Measurements from ENCODE around the gene ALDH1B1. TPM values are rescaled to one million over a fixed set of nuclear protein-coding genes. Genes with fewer than 3 reads are reported as not detected.

ALDH1B1 gene
- total RNA-seq, 1 experiment from 2014 or later: 29.0 TPM

GRCh38 chr9:38386319-38386895 is 6.1 kb upstream of the ALDH1B1 start:
- POLR2A ChIA-PET (ENCODE audit: unreplicated experiment): no interaction called here
- no peaks in the 10 kb centered on the region for H3F3A ChIP-seq (ENCODE audit: low read length, unreplicated experiment)
- no peaks in the 10 kb centered on the region for H3K79me2 ChIP-seq (ENCODE audit: low read length)
- no peaks in the 10 kb centered on the region for H4K20me1 ChIP-seq (ENCODE audit: low read length)
- no peak overlapping the region for H3K27ac ChIP-seq (ENCODE audit: low read length)
- no peak overlapping the region for H3K4me3 ChIP-seq (ENCODE audit: low read length)
- DNase-seq: no peak
- no peak for ATAC-seq
- intact Hi-C loops (cut with micrococcal nuclease): no loop called here
- no peak overlapping the region for H2AFZ ChIP-seq (ENCODE audit: low read length)
- no peaks in the 10 kb centered on the region for H3K9me3 ChIP-seq (ENCODE audit: low read length)
- no peak overlapping the region for H3K9ac ChIP-seq (ENCODE audit: low read length)
- H3K4me2 ChIP-seq (ENCODE audit: low read length): no peak overlapping the region
- TF ChIP-seq EZH2 (IDR thresholded peaks at IDR 0.05; ENCODE audit: low read length, unreplicated experiment) (no peak), CTCF (conservative IDR thresholded peaks at IDR 0.05; ENCODE audit: low read depth, low read length) (no peak), EZH2phosphoT487 (IDR thresholded peaks at IDR 0.05; ENCODE audit: borderline replicate concordance, low read length) (no peak)
- BruUV-seq (replicated peaks): no TSS peak
- peaks cover 14% of the 10 kb centered on the region; the same call in 1 of the 2 replicates for H3K4me1 ChIP-seq (ENCODE audit: insufficient read depth, low read length)
- no peaks in the 10 kb centered on the region for H3K27me3 ChIP-seq (ENCODE audit: low read length)
- H3K9me2 ChIP-seq (replicated peaks; ENCODE audit: low read length): no peaks in the 10 kb centered on the region
- CTCF ChIA-PET: no interaction called here
- no peaks in the 10 kb centered on the region for H3K36me3 ChIP-seq (ENCODE audit: low read depth, low read length)

GRCh38 chr9:38387066-38387465 is 5.4 kb upstream of the ALDH1B1 start:
- H3K4me3 ChIP-seq (ENCODE audit: low read length): no peak overlapping the region
- ChIA-PET POLR2A (ENCODE audit: unreplicated experiment) (no interaction called here), CTCF (no interaction called here)
- H3K36me3 ChIP-seq (ENCODE audit: low read depth, low read length): no peaks in the 10 kb centered on the region
- peaks cover 9% of the 10 kb centered on the region; the same call in 1 of the 2 replicates for H3K4me1 ChIP-seq (ENCODE audit: insufficient read depth, low read length)
- intact Hi-C loops (cut with micrococcal nuclease): no loop called here
- no peaks in the 10 kb centered on the region for H3F3A ChIP-seq (ENCODE audit: low read length, unreplicated experiment)
- no peaks in the 10 kb centered on the region for H3K9me2 ChIP-seq (replicated peaks; ENCODE audit: low read length)
- H3K27me3 ChIP-seq (ENCODE audit: low read length): no peaks in the 10 kb centered on the region
- no peak overlapping the region for H2AFZ ChIP-seq (ENCODE audit: low read length)
- BruUV-seq (replicated peaks): no TSS peak
- H3K9ac ChIP-seq (ENCODE audit: low read length): no peak overlapping the region
- DNase-seq (no peak), ATAC-seq (no peak)
- TF ChIP-seq EZH2 (IDR thresholded peaks at IDR 0.05; ENCODE audit: low read length, unreplicated experiment): no peak
- no peak for TF ChIP-seq EZH2phosphoT487 (IDR thresholded peaks at IDR 0.05; ENCODE audit: borderline replicate concordance, low read length)
- TF ChIP-seq CTCF (conservative IDR thresholded peaks at IDR 0.05; ENCODE audit: low read depth, low read length): no peak
- no peaks in the 10 kb centered on the region for H4K20me1 ChIP-seq (ENCODE audit: low read length)
- H3K9me3 ChIP-seq (ENCODE audit: low read length): no peaks in the 10 kb centered on the region
- H3K27ac ChIP-seq (ENCODE audit: low read length): no peak overlapping the region
- H3K4me2 ChIP-seq (ENCODE audit: low read length): no peak overlapping the region
- no peaks in the 10 kb centered on the region for H3K79me2 ChIP-seq (ENCODE audit: low read length)

GRCh38 chr9:38387751-38388150 is 4.8 kb upstream of the ALDH1B1 start:
- BruUV-seq (replicated peaks): no TSS peak
- no peaks in the 10 kb centered on the region for H3K9me2 ChIP-seq (replicated peaks; ENCODE audit: low read length)
- H3K79me2 ChIP-seq (ENCODE audit: low read length): peaks cover 1% of the 10 kb centered on the region
- H3K27me3 ChIP-seq (ENCODE audit: low read length): no peaks in the 10 kb centered on the region
- no peak overlapping the region for H3K9ac ChIP-seq (ENCODE audit: low read length)
- POLR2A ChIA-PET (ENCODE audit: unreplicated experiment): no interaction called here
- TF ChIP-seq EZH2phosphoT487 (IDR thresholded peaks at IDR 0.05; ENCODE audit: borderline replicate concordance, low read length) (no peak), CTCF (conservative IDR thresholded peaks at IDR 0.05; ENCODE audit: low read depth, low read length) (no peak), EZH2 (IDR thresholded peaks at IDR 0.05; ENCODE audit: low read length, unreplicated experiment) (no peak)
- H3K4me1 ChIP-seq (ENCODE audit: insufficient read depth, low read length): peaks cover 9% of the 10 kb centered on the region; the same call in 1 of the 2 replicates
- H3K27ac ChIP-seq (ENCODE audit: low read length): no peak overlapping the region
- H3F3A ChIP-seq (ENCODE audit: low read length, unreplicated experiment): no peaks in the 10 kb centered on the region
- H3K36me3 ChIP-seq (ENCODE audit: low read depth, low read length): no peaks in the 10 kb centered on the region
- intact Hi-C loops (cut with micrococcal nuclease): no loop called here
- CTCF ChIA-PET: no interaction called here
- no peak overlapping the region for H2AFZ ChIP-seq (ENCODE audit: low read length)
- no peak overlapping the region for H3K4me3 ChIP-seq (ENCODE audit: low read length)
- no peak overlapping the region for H3K4me2 ChIP-seq (ENCODE audit: low read length)
- ATAC-seq (no peak), DNase-seq (no peak)
- H3K9me3 ChIP-seq (ENCODE audit: low read length): no peaks in the 10 kb centered on the region
- H4K20me1 ChIP-seq (ENCODE audit: low read length): no peaks in the 10 kb centered on the region

All from PC-3 (cell line).